ENCODE measurements around the gene PIGO. TPM values are rescaled to one million over a fixed set of nuclear protein-coding genes. Genes with fewer than 3 reads are reported as not detected.

Gene PIGO
- total RNA-seq, 4 donors from 2014 or later = 9.1 to 12.5 (median 10.1) TPM

GRCh38 chr9:35060548-35061207, 35.7 kb downstream of the PIGO start:
- peaks cover 99 to 100% (median 99%) of the 10 kb centered on the region in 4 donors for H3K36me3 ChIP-seq
- intact Hi-C loops (cut with DNase I) = no loop called here
- no peaks in the 10 kb centered on the region for H3K27me3 ChIP-seq
- WGBS = 91% methylated on average over 9 of the region's 11 CpGs
- no peak for DNase-seq (ENCODE audit: extremely low spot score)
- no peak for TF ChIP-seq EP300 (IDR thresholded peaks at IDR 0.05)
- no peak for TF ChIP-seq POLR2AphosphoS5 (IDR thresholded peaks at IDR 0.05)
- no peak for TF ChIP-seq CTCF (IDR thresholded peaks at IDR 0.05)
- TF ChIP-seq POLR2A (IDR thresholded peaks at IDR 0.05; ENCODE audit: low read depth) = no peak
- no peak overlapping the region for H3K27ac ChIP-seq (replicated peaks in 1 of 4)
- H3K9me3 ChIP-seq = no peaks in the 10 kb centered on the region
- H3K4me1 ChIP-seq = no peaks in the 10 kb centered on the region
- H3K4me3 ChIP-seq = no peak overlapping the region

- 94% methylated on average over 6 of the region's 10 CpGs for WGBS
- H3K36me3 ChIP-seq = peaks cover 92 to 100% (median 98%) of the 10 kb centered on the region in 4 donors
- intact Hi-C loops (cut with DNase I) = no loop called here
- DNase-seq (ENCODE audit: extremely low spot score) = no peak
- H3K4me3 ChIP-seq = no peak overlapping the region
- H3K9me3 ChIP-seq = no peaks in the 10 kb centered on the region
- no peak for TF ChIP-seq CTCF (IDR thresholded peaks at IDR 0.05)
- TF ChIP-seq POLR2A (IDR thresholded peaks at IDR 0.05; ENCODE audit: low read depth) = no peak
- no peak for TF ChIP-seq POLR2AphosphoS5 (IDR thresholded peaks at IDR 0.05)
- TF ChIP-seq EP300 (IDR thresholded peaks at IDR 0.05) = no peak
- H3K4me1 ChIP-seq = no peaks in the 10 kb centered on the region
- H3K27ac ChIP-seq (replicated peaks in 1 of 4) = no peak overlapping the region
- H3K27me3 ChIP-seq = no peaks in the 10 kb centered on the region
Observed at GRCh38 chr9:35059438-35059837, 37.0 kb downstream of the PIGO start.

- WGBS = 94% methylated on average over 5 of the region's 8 CpGs
- intact Hi-C loops (cut with DNase I) = no loop called here
- no peak overlapping the region for H3K4me3 ChIP-seq
- no peak overlapping the region for H3K27ac ChIP-seq (replicated peaks in 1 of 4)
- DNase-seq (ENCODE audit: extremely low spot score) = no peak
- TF ChIP-seq POLR2A (IDR thresholded peaks at IDR 0.05; ENCODE audit: low read depth) (no peak), CTCF (IDR thresholded peaks at IDR 0.05) (no peak), EP300 (IDR thresholded peaks at IDR 0.05) (no peak), POLR2AphosphoS5 (IDR thresholded peaks at IDR 0.05) (no peak)
- peaks cover 74 to 99% (median 90%) of the 10 kb centered on the region in 4 donors for H3K36me3 ChIP-seq
- H3K27me3 ChIP-seq = no peaks in the 10 kb centered on the region
- H3K9me3 ChIP-seq = no peaks in the 10 kb centered on the region
- no peaks in the 10 kb centered on the region for H3K4me1 ChIP-seq
Observed at GRCh38 chr9:35057271-35057620, 39.1 kb downstream of the PIGO start.

GRCh38 chr9:35056571-35057270, 39.7 kb downstream of the PIGO start:
- Histone ChIP-seq H3K36me3 (peaks cover 73 to 99% (median 90%) of the 10 kb centered on the region in 4 donors), H3K27ac (replicated peaks in 1 of 4) (no peak overlapping the region), H3K4me3 (no peak overlapping the region), H3K9me3 (no peaks in the 10 kb centered on the region), H3K27me3 (no peaks in the 10 kb centered on the region), H3K4me1 (no peaks in the 10 kb centered on the region)
- TF ChIP-seq POLR2A (IDR thresholded peaks at IDR 0.05; ENCODE audit: low read depth) (no peak), POLR2AphosphoS5 (IDR thresholded peaks at IDR 0.05) (no peak), CTCF (IDR thresholded peaks at IDR 0.05) (no peak), EP300 (IDR thresholded peaks at IDR 0.05) (no peak)
- intact Hi-C loops (cut with DNase I) = no loop called here
- DNase-seq (ENCODE audit: extremely low spot score) = no peak
- 87% methylated on average over 9 of the region's 9 CpGs for WGBS

Data from esophagus muscularis mucosa (tissue), 4 donors.